Mesenchymal stem cell (in vitro differentiated cells and primary cell): Measurements from ENCODE around the gene KLHL29.

Experiments used
- DNase-seq: peaks from one replicate; pipeline ENCODE4 v3.0.0-alpha.2; 2013
- H2AFZ ChIP-seq: one replicate; pipeline ENCODE4 v1.6.1; 2013; ENCODE audit warnings: low read depth, mild to moderate bottlenecking, control low read depth, inconsistent platforms, low read length, moderate library complexity
- H2AK5ac ChIP-seq: 2 replicates; pipeline ENCODE4 v1.6.1; 2013; ENCODE audit warnings: low read length, moderate library complexity, mild to moderate bottlenecking, inconsistent platforms; ENCODE audit not compliant: severe bottlenecking
- H2BK120ac ChIP-seq: one replicate; pipeline ENCODE4 v1.6.1; 2013; ENCODE audit warnings: low read depth, mild to moderate bottlenecking, inconsistent platforms, low read length, moderate library complexity
- H2BK12ac ChIP-seq, 2 experiments: one replicate each; pipeline ENCODE4 v1.6.1; 2013; ENCODE audit warnings: inconsistent platforms in 2 of 2, low read length in 2 of 2, mild to moderate bottlenecking in 2 of 2, moderate library complexity in 2 of 2, control low read depth in 1 of 2
- H2BK15ac ChIP-seq: one replicate; pipeline ENCODE4 v1.6.1; 2013; ENCODE audit warnings: mild to moderate bottlenecking, low read depth, inconsistent platforms; ENCODE audit not compliant: poor library complexity, severe bottlenecking
- H2BK5ac ChIP-seq: 2 replicates; pipeline ENCODE4 v1.6.1; 2013; ENCODE audit warnings: low read depth, mild to moderate bottlenecking, low read length, control low read depth, inconsistent platforms; ENCODE audit not compliant: poor library complexity, severe bottlenecking
- H3K14ac ChIP-seq, 2 experiments: one replicate each; pipeline ENCODE4 v1.6.1; 2013; ENCODE audit warnings: inconsistent platforms in 2 of 2, low read length in 2 of 2, control low read depth in 1 of 2, mild to moderate bottlenecking in 1 of 2, moderate library complexity in 1 of 2
- H3K18ac ChIP-seq, 2 experiments: one replicate each; pipeline ENCODE4 v1.6.1; 2013; ENCODE audit warnings: inconsistent platforms in 2 of 2, low read length in 2 of 2, control low read depth in 1 of 2, low read depth in 1 of 2, mild to moderate bottlenecking in 1 of 2
- H3K23ac ChIP-seq, 2 experiments: one replicate each; pipeline ENCODE4 v1.6.1; 2013; ENCODE audit warnings: inconsistent platforms in 2 of 2, low read length in 2 of 2, mild to moderate bottlenecking in 2 of 2, moderate library complexity in 2 of 2, control low read depth in 1 of 2
- H3K27ac ChIP-seq: 2 replicates; pipeline ENCODE4 v1.5.1; 2013; ENCODE audit warnings: mild to moderate bottlenecking, moderate library complexity, low read length, control low read depth, inconsistent platforms; ENCODE audit not compliant: poor library complexity, severe bottlenecking
- H3K27me3 ChIP-seq, 2 experiments: 2 replicates each; pipeline versions ENCODE4 v1.6.1 to v1.7.0; 2013; ENCODE audit warnings: low read length in 2 of 2, mild to moderate bottlenecking in 2 of 2, moderate library complexity in 2 of 2, control low read depth in 1 of 2, inconsistent platforms in 1 of 2; ENCODE audit not compliant: control insufficient read depth in 1 of 2, insufficient read depth in 1 of 2
- H3K36me3 ChIP-seq, 2 experiments: 2 replicates each; pipeline versions ENCODE4 v1.6.1 to v1.7.0; 2013; ENCODE audit warnings: low read length in 2 of 2, control low read depth in 1 of 2, inconsistent platforms in 1 of 2, low read depth in 1 of 2, mild to moderate bottlenecking in 1 of 2; ENCODE audit not compliant: insufficient read depth in 2 of 2, control insufficient read depth in 1 of 2
- H3K4ac ChIP-seq, 2 experiments: one replicate each; pipeline ENCODE4 v1.6.1; 2013; ENCODE audit warnings: inconsistent platforms in 2 of 2, low read length in 2 of 2, mild to moderate bottlenecking in 2 of 2, moderate library complexity in 2 of 2, control low read depth in 1 of 2, low read depth in 1 of 2
- H3K4me1 ChIP-seq: 2 replicates; pipeline ENCODE4 v1.6.1; 2013; ENCODE audit warnings: low read depth, low read length, control low read depth; ENCODE audit not compliant: control insufficient read depth, insufficient read depth
- H3K4me2 ChIP-seq: 2 replicates; pipeline ENCODE4 v1.6.1; 2013; ENCODE audit warnings: low read length, mild to moderate bottlenecking, inconsistent platforms; ENCODE audit not compliant: poor library complexity, severe bottlenecking
- H3K4me3 ChIP-seq, 2 experiments: 2 replicates each; pipeline versions ENCODE4 v1.5.1 to v1.7.0; 2013; ENCODE audit warnings: low read length in 2 of 2, mild to moderate bottlenecking in 2 of 2, control low read depth in 1 of 2, low read depth in 1 of 2; ENCODE audit not compliant: insufficient read depth in 1 of 2
- H3K79me1 ChIP-seq: replicated peaks from 2 replicates; pipeline ENCODE4 v1.6.1; 2013; ENCODE audit warnings: mild to moderate bottlenecking, control low read depth, low read length, inconsistent platforms; ENCODE audit not compliant: poor library complexity, severe bottlenecking
- H3K9ac ChIP-seq: 2 replicates; pipeline ENCODE4 v1.7.0; 2013; ENCODE audit warnings: mild to moderate bottlenecking, low read length, moderate library complexity
- H3K9me3 ChIP-seq: 2 replicates; pipeline ENCODE4 v1.7.0; 2013; ENCODE audit warnings: mild to moderate bottlenecking, low read length; ENCODE audit not compliant: control insufficient read depth
- H4K8ac ChIP-seq: one replicate; pipeline ENCODE4 v1.6.1; 2013; ENCODE audit warnings: inconsistent platforms, mild to moderate bottlenecking, low read length, moderate library complexity
- H4K91ac ChIP-seq: one replicate; pipeline ENCODE4 v1.6.1; 2013; ENCODE audit warnings: mild to moderate bottlenecking, low read length, inconsistent platforms
- WGBS: methylation state at CpG from one replicate; pipeline ENCODE4 v1.1.7; 2013; ENCODE audit warnings: mixed read lengths; 5-methylcytosine and 5-hydroxymethylcytosine counted together

KLHL29 gene

GRCh38 chr2:23666980-23667357, 282.0 kb downstream of the KLHL29 start:
- no peaks in the 10 kb centered on the region for H3K27me3 ChIP-seq
- 96% methylated on average over 7 of the region's 7 CpGs for WGBS
- H2AK5ac ChIP-seq = no peak overlapping the region
- H2AFZ ChIP-seq = no peak overlapping the region
- no peaks in the 10 kb centered on the region for H3K79me1 ChIP-seq
- H3K27ac ChIP-seq = no peak overlapping the region
- H3K9me3 ChIP-seq = no peaks in the 10 kb centered on the region
- no peak overlapping the region for H2BK5ac ChIP-seq
- H3K18ac ChIP-seq = no peak overlapping the region
- H2BK12ac ChIP-seq = no peak overlapping the region
- no peak overlapping the region for H3K4ac ChIP-seq
- no peak overlapping the region for H4K8ac ChIP-seq
- no peak overlapping the region for H2BK15ac ChIP-seq
- H4K91ac ChIP-seq = no peak overlapping the region
- H3K36me3 ChIP-seq = peaks cover 3 to 10% of the 10 kb centered on the region in 2 experiments
- no peak overlapping the region for H3K4me2 ChIP-seq
- no peak overlapping the region for H3K9ac ChIP-seq
- no peak overlapping the region for H3K4me3 ChIP-seq
- no peak for DNase-seq
- no peak overlapping the region for H3K23ac ChIP-seq
- no peak overlapping the region for H3K14ac ChIP-seq
- H2BK120ac ChIP-seq = no peak overlapping the region
- H3K4me1 ChIP-seq = peaks cover 12% of the 10 kb centered on the region

- H3K36me3 ChIP-seq = peaks cover 11 to 20% of the 10 kb centered on the region in 2 experiments
- H3K23ac ChIP-seq = no peak overlapping the region
- H2BK12ac ChIP-seq = no peak overlapping the region
- no peaks in the 10 kb centered on the region for H3K79me1 ChIP-seq
- no peaks in the 10 kb centered on the region for H3K9me3 ChIP-seq
- no peak overlapping the region for H2BK120ac ChIP-seq
- H2AK5ac ChIP-seq = no peak overlapping the region
- H3K4me3 ChIP-seq = no peak overlapping the region
- H3K4me1 ChIP-seq = peaks cover 14% of the 10 kb centered on the region
- 83% methylated on average over 11 of the region's 12 CpGs for WGBS
- no peak overlapping the region for H4K8ac ChIP-seq
- H3K27me3 ChIP-seq = no peaks in the 10 kb centered on the region
- H2AFZ ChIP-seq = no peak overlapping the region
- H4K91ac ChIP-seq = no peak overlapping the region
- no peak overlapping the region for H3K18ac ChIP-seq
- H2BK5ac ChIP-seq = no peak overlapping the region
- no peak overlapping the region for H2BK15ac ChIP-seq
- no peak overlapping the region for H3K27ac ChIP-seq
- no peak overlapping the region for H3K9ac ChIP-seq
- H3K4ac ChIP-seq = no peak overlapping the region
- no peak overlapping the region for H3K14ac ChIP-seq
- no peak for DNase-seq
- no peak overlapping the region for H3K4me2 ChIP-seq
Measured at GRCh38 chr2:23668756-23669304, 283.9 kb downstream of the KLHL29 start.

- Histone ChIP-seq H3K14ac (no peak overlapping the region), H4K91ac (no peak overlapping the region)
Measured at GRCh38 chr2:23669413-23670244, 284.6 kb downstream of the KLHL29 start.

GRCh38 chr2:23670245-23670592, 285.2 kb downstream of the KLHL29 start:
- no peak overlapping the region for H3K23ac ChIP-seq
- no peak overlapping the region for H4K8ac ChIP-seq
- no peak overlapping the region for H2BK5ac ChIP-seq
- no peak overlapping the region for H3K14ac ChIP-seq
- DNase-seq = no peak
- no peak overlapping the region for H3K27ac ChIP-seq
- 91% methylated on average over 9 of the region's 11 CpGs for WGBS
- no peak overlapping the region for H2BK120ac ChIP-seq
- no peak overlapping the region for H3K4me2 ChIP-seq
- H4K91ac ChIP-seq = no peak overlapping the region
- no peak overlapping the region for H2BK12ac ChIP-seq
- H3K4me1 ChIP-seq = peaks cover 15% of the 10 kb centered on the region
- no peaks in the 10 kb centered on the region for H3K27me3 ChIP-seq
- H3K36me3 ChIP-seq = peaks cover 11 to 20% of the 10 kb centered on the region in 2 experiments
- H3K9ac ChIP-seq = no peak overlapping the region
- H2AFZ ChIP-seq = no peak overlapping the region
- H2AK5ac ChIP-seq = no peak overlapping the region
- H2BK15ac ChIP-seq = no peak overlapping the region
- H3K4ac ChIP-seq = no peak overlapping the region
- H3K9me3 ChIP-seq = no peaks in the 10 kb centered on the region
- no peaks in the 10 kb centered on the region for H3K79me1 ChIP-seq
- no peak overlapping the region for H3K4me3 ChIP-seq
- H3K18ac ChIP-seq = no peak overlapping the region

More at GRCh38 chr2:23669413-23670244, 284.6 kb downstream of the KLHL29 start:
- WGBS = 87% methylated on average over 22 of the region's 22 CpGs
- Histone ChIP-seq H3K4ac (no peak overlapping the region), H2BK120ac (no peak overlapping the region), H3K4me1 (peaks cover 15% of the 10 kb centered on the region), H3K18ac (no peak overlapping the region), H3K9ac (peak overlapping the region; percentile 51), H3K79me1 (no peaks in the 10 kb centered on the region), H2BK15ac (no peak overlapping the region), H3K9me3 (no peaks in the 10 kb centered on the region), H3K36me3 (peaks cover 11 to 20% of the 10 kb centered on the region in 2 experiments), H3K4me2 (no peak overlapping the region), H3K23ac (no peak overlapping the region), H2BK5ac (no peak overlapping the region), H3K27me3 (no peaks in the 10 kb centered on the region), H2BK12ac (no peak overlapping the region), H3K4me3 (peak overlapping the region in 1 of 2 experiments; percentile 3), H3K27ac (no peak overlapping the region), H2AFZ (no peak overlapping the region), H4K8ac (no peak overlapping the region), H2AK5ac (no peak overlapping the region)
- no peak for DNase-seq
